Ishikawa (cell line): ENCODE results near the gene NINJ1.

ENCODE experiments used
- CEBPB ChIP-seq: IDR thresholded peaks from 2 replicates; pipeline ENCODE4 v1.6.1; 2012
- EP300 ChIP-seq: IDR thresholded peaks from 2 replicates; pipeline ENCODE4 v1.6.1; 2012; ENCODE audit warnings: borderline replicate concordance
- FOXM1 ChIP-seq: IDR thresholded peaks from 2 replicates; pipeline ENCODE4 v1.6.1; 2012; ENCODE audit warnings: low read depth, borderline replicate concordance
- NFIC ChIP-seq: IDR thresholded peaks from 2 replicates; pipeline ENCODE4 v1.6.1; 2012
- RAD21 ChIP-seq: IDR thresholded peaks from 2 replicates; pipeline ENCODE4 v1.6.1; 2012; ENCODE audit warnings: low read depth
- REST ChIP-seq: IDR thresholded peaks from 2 replicates; pipeline ENCODE4 v1.6.1; 2012; ENCODE audit warnings: low read depth, mild to moderate bottlenecking
- TAF1 ChIP-seq: IDR thresholded peaks from 2 replicates; pipeline ENCODE4 v1.6.1; 2012; ENCODE audit warnings: low read depth, mild to moderate bottlenecking
- TCF12 ChIP-seq: IDR thresholded peaks from 2 replicates; pipeline ENCODE4 v1.6.1; 2012; ENCODE audit warnings: low read depth
- TEAD4 ChIP-seq: IDR thresholded peaks from 2 replicates; pipeline ENCODE4 v1.6.1; 2012
- YY1 ChIP-seq: IDR thresholded peaks from 2 replicates; pipeline ENCODE4 v1.6.1; 2012; ENCODE audit warnings: low read depth
- ZBTB7A ChIP-seq: IDR thresholded peaks from 2 replicates; pipeline ENCODE4 v1.6.1; 2012; ENCODE audit warnings: low read depth
- TF ChIP-seq, protein P1 (sequence below): IDR thresholded peaks from 2 replicates; pipeline ENCODE4 v1.6.1; 2012

DNA sequence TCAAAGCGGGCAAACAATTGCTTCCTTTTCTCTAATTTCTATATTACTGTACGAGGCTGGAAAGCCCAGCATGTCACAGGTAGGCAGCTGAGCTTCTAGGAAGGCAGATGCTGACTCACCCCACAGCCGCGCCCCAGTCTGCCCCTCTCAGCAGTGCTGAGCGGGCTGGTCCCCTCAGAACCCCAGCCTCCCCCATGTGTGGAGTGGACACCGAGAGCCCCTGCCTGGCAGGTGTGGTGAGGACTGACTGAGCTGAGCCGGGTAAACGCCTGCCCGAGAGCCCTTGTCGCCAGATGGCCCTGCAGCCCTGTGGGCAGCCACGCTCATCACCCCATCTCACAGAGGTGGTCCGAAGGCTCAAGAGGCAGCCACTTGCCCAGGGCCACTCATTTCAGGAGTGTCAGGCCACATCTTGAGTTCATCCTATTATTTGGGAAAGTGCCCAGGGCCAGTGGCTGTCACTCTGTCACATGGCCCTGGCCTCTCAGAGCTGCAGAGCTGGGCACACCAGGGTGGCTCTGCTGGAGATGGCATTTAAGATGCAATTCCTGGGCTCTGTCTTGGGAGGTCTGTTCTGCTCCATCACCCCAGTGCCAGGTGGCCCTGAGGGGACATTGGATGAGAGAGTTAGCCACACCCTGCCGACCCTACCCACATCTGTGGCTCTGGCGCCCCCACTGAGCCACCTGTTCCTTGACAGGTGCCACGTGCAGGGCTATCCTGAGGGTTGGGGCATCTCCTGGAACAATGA, 25.6 kb downstream of the NINJ1 start:
- TF ChIP-seq ZBTB7A: no peak
- TF ChIP-seq, protein P1, sequence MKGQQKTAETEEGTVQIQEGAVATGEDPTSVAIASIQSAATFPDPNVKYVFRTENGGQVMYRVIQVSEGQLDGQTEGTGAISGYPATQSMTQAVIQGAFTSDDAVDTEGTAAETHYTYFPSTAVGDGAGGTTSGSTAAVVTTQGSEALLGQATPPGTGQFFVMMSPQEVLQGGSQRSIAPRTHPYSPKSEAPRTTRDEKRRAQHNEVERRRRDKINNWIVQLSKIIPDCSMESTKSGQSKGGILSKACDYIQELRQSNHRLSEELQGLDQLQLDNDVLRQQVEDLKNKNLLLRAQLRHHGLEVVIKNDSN: no peak
- no peak for TF ChIP-seq YY1
- TF ChIP-seq EP300: no peak
- no peak for TF ChIP-seq NFIC
- no peak for TF ChIP-seq TEAD4
- TF ChIP-seq TAF1: no peak
- TF ChIP-seq REST: no peak
- TF ChIP-seq TCF12: no peak
- no peak for TF ChIP-seq CEBPB
- no peak for TF ChIP-seq RAD21
- no peak for TF ChIP-seq FOXM1
